GM12878 (cell line): ENCODE measurements around the gene NPC1. TPM values are rescaled to one million over a fixed set of nuclear protein-coding genes. Genes with fewer than 3 reads are reported as not detected.

Experiments
- ATAC-seq: fragments of 200-7000 bp; cut with Tn5 transposase; 3 replicates; pipeline ENCODE4 v1.9.1; 2020; ENCODE audit warnings: mild to moderate bottlenecking, moderate library complexity
- BruUV-seq: library from RNA; stranded (reverse); fragments of 400-500 nt; replicated peaks from 2 replicates; lab custom pipeline; 2021; lab: Mats Ljungman, UMichigan
- CTCF ChIA-PET: fragments of 300-600 bp; sonication (Branson Sonifier 250); formaldehyde crosslinking; extraction: SDS; loops from one replicate; lab custom pipeline; 2021; ENCODE audit warnings: inconsistent platforms; lab: Yijun Ruan, JAX
- POLR2A ChIA-PET: fragments of 350-600 bp; formaldehyde crosslinking; extraction: SDS; loops from one replicate; lab custom pipeline; 2021; ENCODE audit warnings: inconsistent platforms; lab: Charles Lee
- RAD21 ChIA-PET: fragments of 300-600 bp; sonication (Branson Sonifier 250); formaldehyde crosslinking; loops from one replicate; lab custom pipeline; 2023; ENCODE audit warnings: antibody characterized with exemption; ENCODE audit not compliant: unreplicated experiment; lab: Charles Lee
- SMC1A ChIA-PET: fragments of 300-600 bp; sonication (Branson Sonifier 250); formaldehyde crosslinking; loops from one replicate; lab custom pipeline; 2023; ENCODE audit not compliant: unreplicated experiment, uncharacterized antibody; lab: Charles Lee
- DNase-seq: peaks from one replicate; pipeline ENCODE4 v3.0.0-alpha.2; 2011; ENCODE audit warnings: low read depth, low spot score
- FAIRE-seq: peaks from 3 replicates; lab custom pipeline; 2011; peaks lifted over from hg19 to GRCh38; lab: Jason Lieb, UNC
- H2AFZ ChIP-seq: 2 replicates; pipeline ENCODE4 v1.6.0; 2011; ENCODE audit warnings: low read depth, low read length, control low read depth; ENCODE audit not compliant: control insufficient read depth
- H3K27ac ChIP-seq: 2 replicates; pipeline ENCODE4 v1.5.1; 2011; ENCODE audit warnings: control low read depth; ENCODE audit not compliant: control insufficient read depth, insufficient read depth
- H3K27me3 ChIP-seq, 2 experiments: replicated peaks in 1 of 2; 2 replicates each; pipeline versions ENCODE4 v1.6.0 to v1.6.1; 2011; ENCODE audit warnings: low read length in 1 of 2; ENCODE audit not compliant: control insufficient read depth in 2 of 2, insufficient read depth in 2 of 2
- H3K36me3 ChIP-seq, 2 experiments: 2 replicates each; pipeline ENCODE4 v1.5.1; 2011; ENCODE audit warnings: low read length in 1 of 2; ENCODE audit not compliant: control insufficient read depth in 2 of 2, insufficient read depth in 2 of 2
- H3K4me1 ChIP-seq: 2 replicates; pipeline ENCODE4 v1.6.1; 2011; ENCODE audit warnings: mild to moderate bottlenecking, low read length, moderate library complexity, mixed read lengths; ENCODE audit not compliant: control insufficient read depth, insufficient read depth
- H3K4me2 ChIP-seq: 2 replicates; pipeline ENCODE4 v1.6.0; 2011; ENCODE audit warnings: control low read depth; ENCODE audit not compliant: control insufficient read depth, insufficient read depth
- H3K4me3 ChIP-seq: fragments of 200-600 bp; sonication (generic); 2 replicates; pipeline ENCODE4 v1.5.1; 2016
- H3K79me2 ChIP-seq: 2 replicates; pipeline ENCODE4 v1.6.0; 2011; ENCODE audit warnings: low read length; ENCODE audit not compliant: control insufficient read depth, insufficient read depth
- H3K9ac ChIP-seq: 2 replicates; pipeline ENCODE4 v1.8.0; 2011; ENCODE audit warnings: low read length, control low read depth, mixed read lengths; ENCODE audit not compliant: control insufficient read depth, insufficient read depth
- H3K9me3 ChIP-seq: replicated peaks from 3 replicates; pipeline ENCODE4 v1.5.1; 2011; ENCODE audit warnings: mild to moderate bottlenecking, low read length; ENCODE audit not compliant: control insufficient read depth, insufficient read depth
- H4K20me1 ChIP-seq: 2 replicates; pipeline ENCODE4 v1.6.0; 2011; ENCODE audit not compliant: control insufficient read depth, insufficient read depth
- BCL3 ChIP-seq: IDR thresholded peaks from 2 replicates; pipeline ENCODE4 v1.6.1; 2011; ENCODE audit warnings: borderline replicate concordance, low read depth, mild to moderate bottlenecking, moderate library complexity, low read length; ENCODE audit not compliant: insufficient read depth, poor library complexity, severe bottlenecking
- BHLHE40 ChIP-seq, 2 experiments: fragments of 450-650 bp in 1 of 2; IDR thresholded peaks; 2 replicates each; pipeline ENCODE4 v1.6.1; 2011 to 2017; ENCODE audit warnings: low read depth in 2 of 2, borderline replicate concordance in 1 of 2, improper control_type of control experiment in 1 of 2, low read length in 1 of 2, mild to moderate bottlenecking in 1 of 2
- BMI1 ChIP-seq: fragments of 450-650 bp; IDR thresholded peaks from 2 replicates; pipeline ENCODE4 v1.6.1; 2016; ENCODE audit warnings: mild to moderate bottlenecking, moderate library complexity, borderline replicate concordance
- CEBPZ ChIP-seq: fragments of 150-350 bp; IDR thresholded peaks from 2 replicates; pipeline ENCODE4 v1.6.1; 2016; ENCODE audit warnings: low read depth, low read length
- EGR1 ChIP-seq, 2 experiments: IDR thresholded peaks; 1 replicate in 1 of 2; 2 replicates in 1 of 2; pipeline ENCODE4 v1.6.1; 2011 to 2012; ENCODE audit warnings: low read depth in 2 of 2, low read length in 2 of 2, borderline replicate concordance in 1 of 2, mild to moderate bottlenecking in 1 of 2, moderate library complexity in 1 of 2
- EP300 ChIP-seq, 2 experiments: fragments of 150-350 bp in 1 of 2; IDR thresholded peaks; 2 replicates each; pipeline ENCODE4 v1.6.1; 2011 to 2012; ENCODE audit warnings: low read depth in 2 of 2, low read length in 2 of 2, borderline replicate concordance in 1 of 2, improper control_type of control experiment in 1 of 2, inconsistent platforms in 1 of 2; ENCODE audit not compliant: control insufficient read depth in 1 of 2
- IKZF2 ChIP-seq, 2 experiments: fragments of 450-650 bp; IDR thresholded peaks; 2 replicates each; pipeline ENCODE4 v1.6.1; 2017; ENCODE audit warnings: mild to moderate bottlenecking in 2 of 2, moderate library complexity in 2 of 2
- RAD51 ChIP-seq: fragments of 450-650 bp; IDR thresholded peaks from 2 replicates; pipeline ENCODE4 v1.6.1; 2016; ENCODE audit warnings: moderate library complexity, mild to moderate bottlenecking, inconsistent platforms
- RELB ChIP-seq: fragments of 450-650 bp; IDR thresholded peaks from 2 replicates; pipeline ENCODE4 v1.6.1; 2017; ENCODE audit warnings: low read depth, mild to moderate bottlenecking, moderate library complexity
- SMAD5 ChIP-seq: IDR thresholded peaks from 2 replicates; pipeline ENCODE4 v1.6.1; 2016; ENCODE audit warnings: antibody characterized with exemption, low read depth
- SMARCA5 ChIP-seq: fragments of 450-650 bp; IDR thresholded peaks from 2 replicates; pipeline ENCODE4 v1.6.1; 2017; ENCODE audit warnings: mild to moderate bottlenecking
- SMC3 ChIP-seq: IDR thresholded peaks from 2 replicates; pipeline ENCODE4 v1.6.1; 2011; ENCODE audit warnings: low read length, improper control_type of control experiment, borderline replicate concordance
- SPI1 ChIP-seq: IDR thresholded peaks from 2 replicates; pipeline ENCODE4 v1.6.1; 2011; ENCODE audit warnings: low read depth, mild to moderate bottlenecking, low read length, moderate library complexity, borderline replicate concordance; ENCODE audit not compliant: insufficient read depth
- TCF12 ChIP-seq: IDR thresholded peaks from 2 replicates; pipeline ENCODE4 v1.6.1; 2011; ENCODE audit warnings: low read depth, mild to moderate bottlenecking, low read length
- WGBS: methylation state at CpG from one replicate; pipeline ENCODE4 v1.1.6; 2016; ENCODE audit warnings: low lambda C conversion rate; ENCODE audit not compliant: insufficient replicate concordance, insufficient coverage; ENCODE audit errors: missing lambda C conversion rate; 5-methylcytosine and 5-hydroxymethylcytosine counted together
- in situ Hi-C: fragments of 300-500 bp; cut with MboI; formaldehyde crosslinking; loops from 9 replicates; pipeline ENCODE4 v1.14.3; 2018; ENCODE audit warnings: mixed read lengths
- intact Hi-C: fragments of 100-400 bp; cut with micrococcal nuclease; formaldehyde crosslinking; loops from one replicate; pipeline ENCODE4 v1.14.2; 2022; ENCODE audit not compliant: unreplicated experiment
- polyA plus RNA-seq, 11 experiments: library from polyadenylated mRNA; depleted of rRNA in 4 of 11; unstranded in 6 of 11; stranded (reverse) in 5 of 11; fragments of >200 nt; fragmentation: Nextera tagmentation in 4 of 11; fragmentation: Illumina TruSeq in 1 of 11; extraction: Ambion mirVana in 4 of 11; extraction: Trizol in 1 of 11; gene quantifications; 1 replicate in 1 of 11; 2 replicates in 10 of 11; pipeline versions ENCODE4 v1.2.1 to v1.2.3, GENCODE V29; 2011 to 2016; ENCODE audit warnings: inconsistent platforms in 2 of 11, missing spikeins in 2 of 11, low read depth in 1 of 11
- total RNA-seq, 4 experiments: library from RNA; depleted of rRNA in 3 of 4; stranded (reverse); fragments of >200 nt in 3 of 4; fragmentation: Illumina TruSeq in 1 of 4; extraction: Trizol in 1 of 4; gene quantifications; 2 replicates each; pipeline versions ENCODE4 v1.2.1 to v1.2.3, GENCODE V29; 2013 to 2021

The NPC1 gene
- total and polyA plus RNA-seq, 10 of the 15 experiments (the other 5 are each of a cell fraction or from before 2014, with no cell fraction given), result 10.1 to 45.2 (median 19.4) TPM

- TF ChIP-seq IKZF2 (IDR thresholded peaks at IDR 0.05) (peak; percentile 68 to 70; a peak in 2 of 4 replicates), RAD51 (peak; percentile 23; the same call in 1 of the 2 replicates), BHLHE40 (IDR thresholded peaks at IDR 0.05; ENCODE audit: borderline replicate concordance in 1 of 2, low read depth in 2 of 2, low read length in 1 of 2) (0 out of 4 replicates have a peak, but pooled peaks of 1 of the 2 experiments have one; percentile 6), CEBPZ (no peak), SPI1 (peak; percentile 70), TCF12 (no peak)
- TF ChIP-seq, all 136 proteins: peak for 10
These were observed 45.4 kb downstream of the NPC1 start (continued) for GRCh38 chr18:23540867-23541266.

GRCh38 chr18:23539911-23540525 lies 46.3 kb downstream of the NPC1 start:
- FAIRE-seq, result no peak
- no peak for TF ChIP-seq IKZF2 (IDR thresholded peaks at IDR 0.05)
- TF ChIP-seq SMAD5, result no peak
- TF ChIP-seq SMARCA5, result no peak
- TF ChIP-seq BMI1, result no peak
- TF ChIP-seq RELB, result no peak
- no peak for TF ChIP-seq SMC3
- TF ChIP-seq EP300 (IDR thresholded peaks at IDR 0.05; ENCODE audit: borderline replicate concordance in 1 of 2, control insufficient read depth in 1 of 2, low read depth in 2 of 2, low read length in 2 of 2), result no peak
- TF ChIP-seq EGR1 (IDR thresholded peaks at IDR 0.05; ENCODE audit: borderline replicate concordance in 1 of 2, low read depth in 2 of 2, low read length in 2 of 2), result no peak
- TF ChIP-seq BCL3, result no peak

More at GRCh38 chr18:23539911-23540525, 46.3 kb downstream of the NPC1 start:
- CTCF ChIA-PET, result interaction anchor here (0.6 to 2.4 kb wide), 7 partner anchors 24 to 324 kb away, joined by 3 to 10 read pairs (median 7); no protein-coding TSS in a partner anchor
- DNase-seq (no peak), ATAC-seq (no peak)
- POLR2A ChIA-PET, result interaction anchor here (0.6 to 1.1 kb wide), 3 partner anchors 32 to 813 kb away, joined by 3 read pairs; no protein-coding TSS in a partner anchor
- no TSS peak for BruUV-seq
- H3K4me3 ChIP-seq, result no peak overlapping the region
- in situ Hi-C loops (no loop called here), intact Hi-C loops (loop anchor here (5.0 kb wide), 1 partner anchor 42 kb away; no protein-coding TSS in a partner anchor)
- H3K4me1 ChIP-seq, result peaks cover 31% of the 10 kb centered on the region
- no peaks in the 10 kb centered on the region for H4K20me1 ChIP-seq
- no peaks in the 10 kb centered on the region for H3K79me2 ChIP-seq
- no peaks in the 10 kb centered on the region for H3K9me3 ChIP-seq
- H3K27ac ChIP-seq, result 0 out of 2 replicates have a peak overlapping the region, but pooled peaks have one; percentile 47
- RAD21 ChIA-PET, result interaction anchor here (0.9 kb wide), 1 partner anchor 23 kb away, joined by 3 read pairs; no protein-coding TSS in a partner anchor
- H3K36me3 ChIP-seq, result peaks cover 30 to 32% of the 10 kb centered on the region in 2 experiments
- H3K4me2 ChIP-seq, result no peak overlapping the region; the same call in 1 of the 2 replicates
- H3K27me3 ChIP-seq, result no peaks in the 10 kb centered on the region
- no peak overlapping the region for H3K9ac ChIP-seq
- no peak overlapping the region for H2AFZ ChIP-seq
- WGBS, result 91% methylated on average over 9 of the region's 9 CpGs
- SMC1A ChIA-PET, result interaction anchor here (0.6 to 2.6 kb wide), 9 partner anchors 11 to 738 kb away, joined by 3 to 11 read pairs (median 3); no protein-coding TSS in a partner anchor
